GM23248 (cell line): Measurements from ENCODE around the gene BTBD16.

Experiments
- EZH2 ChIP-seq: fragments of 200-600 bp; sonication (generic); IDR thresholded peaks from 2 replicates; pipeline ENCODE4 v1.6.1; 2018; ENCODE audit warnings: antibody characterized with exemption, mild to moderate bottlenecking; ENCODE audit not compliant: insufficient read depth, poor library complexity, severe bottlenecking
- EZH2phosphoT487 ChIP-seq: fragments of 200-600 bp; sonication (generic); IDR thresholded peaks from 2 replicates; pipeline ENCODE4 v1.6.1; 2018; ENCODE audit warnings: antibody characterized with exemption, moderate library complexity, mild to moderate bottlenecking, low read depth; ENCODE audit not compliant: insufficient read depth

DNA sequence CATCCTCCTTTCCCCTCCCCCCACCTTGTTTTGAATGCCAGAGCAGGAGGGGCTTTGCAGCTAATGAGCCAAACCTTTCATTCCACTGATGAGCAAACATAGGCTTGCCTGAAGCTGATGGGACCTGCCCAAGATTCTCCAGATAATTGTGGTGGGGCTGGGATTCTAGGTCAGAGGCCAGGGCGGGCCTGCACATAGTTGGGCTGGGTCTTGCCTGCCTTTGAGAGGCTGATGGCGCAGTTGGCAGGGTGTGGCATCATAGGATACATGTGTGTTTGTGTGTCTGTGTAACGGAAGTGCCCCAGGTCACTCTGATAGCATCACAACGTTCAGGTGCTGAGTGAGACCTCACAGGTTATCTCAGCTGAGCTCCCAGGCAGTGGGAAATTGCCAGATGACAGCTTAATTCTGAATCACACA, 22.9 kb downstream of the BTBD16 start:
- TF ChIP-seq EZH2phosphoT487 (no peak), EZH2 (no peak)
